ENCODE data around the gene GMDS.

GMDS gene

DNA sequence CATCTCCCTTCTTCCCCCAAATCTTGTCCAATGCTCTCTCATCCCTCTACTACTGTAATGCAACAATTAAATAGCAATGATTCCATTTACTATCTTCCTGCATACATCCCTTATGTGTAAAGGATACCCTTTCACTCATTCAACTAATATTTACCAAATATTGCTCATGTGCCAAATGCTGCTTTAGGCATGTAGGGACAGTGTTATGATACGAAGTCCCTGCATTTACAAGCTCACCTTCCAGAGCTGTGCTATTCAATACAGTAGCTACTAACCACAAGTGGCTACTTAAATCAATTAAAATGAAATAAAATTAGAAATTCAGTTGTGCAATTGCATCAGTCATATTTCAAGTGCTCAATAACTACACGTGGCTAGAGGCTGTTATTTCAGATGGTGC lies 41.1 kb downstream of the GMDS start:
- DNase-seq (no peak), ATAC-seq (ENCODE audit: insufficient read depth, low read depth) (no peak)
- no peaks in the 10 kb centered on the region for H3K9me3 ChIP-seq (ENCODE audit: insufficient read depth, low read length, severe bottlenecking)
- H3K27me3 ChIP-seq (ENCODE audit: insufficient read depth, low read length, poor library complexity): no peaks in the 10 kb centered on the region
- no peak overlapping the region for H3K27ac ChIP-seq (ENCODE audit: low read length)
- no peaks in the 10 kb centered on the region; the same call in 1 of the 2 replicates for H3K79me2 ChIP-seq (ENCODE audit: insufficient read depth, low read length)
- no peak overlapping the region for H3K4me3 ChIP-seq (ENCODE audit: low read depth in 1 of 2, low read length in 2 of 2)
- TF ChIP-seq EZH2 (IDR thresholded peaks at IDR 0.05; ENCODE audit: borderline replicate concordance, low read depth, low read length, severe bottlenecking) (no peak), CTCF (IDR thresholded peaks at IDR 0.05; ENCODE audit: borderline replicate concordance, extremely low read depth, low read length, poor library complexity, severe bottlenecking) (no peak)
- no peak overlapping the region for H3K4me2 ChIP-seq (ENCODE audit: insufficient read depth, low read length)
- H3K36me3 ChIP-seq (ENCODE audit: insufficient read depth, low read length): no peaks in the 10 kb centered on the region
- peaks cover 17% of the 10 kb centered on the region for H4K20me1 ChIP-seq (ENCODE audit: insufficient read depth, low read length)
- no peak overlapping the region for H3K9ac ChIP-seq (ENCODE audit: low read depth, low read length)
- H3K4me1 ChIP-seq (ENCODE audit: insufficient read depth, low read length): no peaks in the 10 kb centered on the region
- H2AFZ ChIP-seq (ENCODE audit: low read depth, low read length): no peak overlapping the region

DNA sequence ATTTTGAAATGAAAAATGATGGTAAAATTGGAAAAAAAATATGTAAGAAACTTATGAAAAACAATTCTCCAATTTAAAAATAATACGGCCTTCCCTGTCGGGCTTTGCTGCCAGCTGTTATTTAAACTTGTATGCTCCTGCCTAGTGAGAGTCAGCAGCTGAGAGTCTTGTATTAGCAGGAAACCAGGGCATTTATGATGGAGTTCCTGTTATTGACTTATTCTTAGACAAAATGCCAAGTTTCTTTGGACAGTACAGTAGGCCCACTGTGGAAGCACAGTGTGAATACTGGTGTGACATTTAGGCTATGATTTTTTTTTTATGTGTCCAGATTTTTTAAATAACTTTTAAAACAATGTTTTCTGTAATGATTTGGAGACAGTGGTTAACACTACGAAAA lies 42.1 kb downstream of the GMDS start:
- H3K79me2 ChIP-seq (ENCODE audit: insufficient read depth, low read length): no peaks in the 10 kb centered on the region; the same call in 1 of the 2 replicates
- H3K9ac ChIP-seq (ENCODE audit: low read depth, low read length): no peak overlapping the region

DNA sequence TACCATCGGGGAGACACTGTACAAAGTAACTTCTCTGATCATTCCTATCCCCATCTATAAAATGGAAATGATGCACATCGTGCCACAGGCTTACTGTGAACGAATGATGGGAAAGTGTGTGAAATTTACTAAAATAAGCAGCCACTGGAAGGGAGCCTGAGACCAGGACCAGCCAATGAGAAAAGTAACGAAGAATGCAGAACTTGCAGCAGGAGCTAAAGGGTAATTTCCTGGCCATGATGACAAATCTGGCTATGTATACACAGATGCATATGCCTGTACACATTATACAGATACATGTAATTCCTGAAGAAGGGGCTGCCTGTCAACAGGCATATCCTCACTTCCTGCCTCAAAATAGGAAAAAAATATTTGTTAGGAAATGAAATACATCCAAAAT lies 47.4 kb downstream of the GMDS start:
- Histone ChIP-seq H3K27ac (ENCODE audit: low read length) (no peak overlapping the region), H4K20me1 (ENCODE audit: insufficient read depth, low read length) (peaks cover 18% of the 10 kb centered on the region; the same call in 1 of the 2 replicates), H3K9ac (ENCODE audit: low read depth, low read length) (no peak overlapping the region), H3K4me2 (ENCODE audit: insufficient read depth, low read length) (no peak overlapping the region), H3K79me2 (ENCODE audit: insufficient read depth, low read length) (no peaks in the 10 kb centered on the region), H3K4me3 (ENCODE audit: low read depth in 1 of 2, low read length in 2 of 2) (no peak overlapping the region), H3K4me1 (ENCODE audit: insufficient read depth, low read length) (no peaks in the 10 kb centered on the region), H3K27me3 (ENCODE audit: insufficient read depth, low read length, poor library complexity) (no peaks in the 10 kb centered on the region), H2AFZ (ENCODE audit: low read depth, low read length) (no peak overlapping the region), H3K9me3 (ENCODE audit: insufficient read depth, low read length, severe bottlenecking) (peaks cover 3% of the 10 kb centered on the region), H3K36me3 (ENCODE audit: insufficient read depth, low read length) (peaks cover 2% of the 10 kb centered on the region; the same call in 1 of the 2 replicates)
- TF ChIP-seq CTCF (IDR thresholded peaks at IDR 0.05; ENCODE audit: borderline replicate concordance, extremely low read depth, low read length, poor library complexity, severe bottlenecking) (no peak), EZH2 (IDR thresholded peaks at IDR 0.05; ENCODE audit: borderline replicate concordance, low read depth, low read length, severe bottlenecking) (no peak)
- ATAC-seq (ENCODE audit: insufficient read depth, low read depth) (no peak), DNase-seq (no peak)

More for the DNA sequence above, 42.1 kb downstream of the GMDS start:
- no peaks in the 10 kb centered on the region for H3K36me3 ChIP-seq (ENCODE audit: insufficient read depth, low read length)
- H3K4me2 ChIP-seq (ENCODE audit: insufficient read depth, low read length): no peak overlapping the region
- TF ChIP-seq CTCF (IDR thresholded peaks at IDR 0.05; ENCODE audit: borderline replicate concordance, extremely low read depth, low read length, poor library complexity, severe bottlenecking) (no peak), EZH2 (IDR thresholded peaks at IDR 0.05; ENCODE audit: borderline replicate concordance, low read depth, low read length, severe bottlenecking) (no peak)
- ATAC-seq (ENCODE audit: insufficient read depth, low read depth): no peak
- H3K4me1 ChIP-seq (ENCODE audit: insufficient read depth, low read length): no peaks in the 10 kb centered on the region
- no peaks in the 10 kb centered on the region for H3K9me3 ChIP-seq (ENCODE audit: insufficient read depth, low read length, severe bottlenecking)
- DNase-seq: no peak
- no peaks in the 10 kb centered on the region for H3K27me3 ChIP-seq (ENCODE audit: insufficient read depth, low read length, poor library complexity)
- no peak overlapping the region for H3K4me3 ChIP-seq (ENCODE audit: low read depth in 1 of 2, low read length in 2 of 2)
- no peak overlapping the region for H3K27ac ChIP-seq (ENCODE audit: low read length)
- H2AFZ ChIP-seq (ENCODE audit: low read depth, low read length): no peak overlapping the region
- H4K20me1 ChIP-seq (ENCODE audit: insufficient read depth, low read length): peaks cover 11% of the 10 kb centered on the region

All from DND-41 (cell line).